ENCODE results near the gene CFLAR.

DNA sequence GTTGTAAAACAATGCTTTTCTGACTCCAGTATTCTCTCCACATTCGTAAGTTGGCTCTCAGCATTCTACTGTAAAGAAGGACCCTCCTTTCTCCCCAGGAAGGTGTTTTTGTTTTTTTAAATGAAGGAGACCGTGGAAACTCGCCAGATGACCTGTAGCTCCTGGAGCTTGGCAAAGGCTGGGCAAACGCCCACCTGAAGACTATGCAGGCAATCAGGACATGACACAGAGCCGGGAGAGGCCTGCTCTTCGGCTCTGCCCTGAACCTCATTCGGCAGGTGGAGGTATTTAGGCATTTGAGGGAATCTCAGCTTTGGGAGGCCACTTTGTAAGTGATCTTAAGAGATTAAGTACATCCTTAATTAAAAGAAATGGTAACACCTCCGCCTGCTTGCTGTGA is 84.4 kb downstream of the CFLAR start:
- TF ChIP-seq, protein P1, sequence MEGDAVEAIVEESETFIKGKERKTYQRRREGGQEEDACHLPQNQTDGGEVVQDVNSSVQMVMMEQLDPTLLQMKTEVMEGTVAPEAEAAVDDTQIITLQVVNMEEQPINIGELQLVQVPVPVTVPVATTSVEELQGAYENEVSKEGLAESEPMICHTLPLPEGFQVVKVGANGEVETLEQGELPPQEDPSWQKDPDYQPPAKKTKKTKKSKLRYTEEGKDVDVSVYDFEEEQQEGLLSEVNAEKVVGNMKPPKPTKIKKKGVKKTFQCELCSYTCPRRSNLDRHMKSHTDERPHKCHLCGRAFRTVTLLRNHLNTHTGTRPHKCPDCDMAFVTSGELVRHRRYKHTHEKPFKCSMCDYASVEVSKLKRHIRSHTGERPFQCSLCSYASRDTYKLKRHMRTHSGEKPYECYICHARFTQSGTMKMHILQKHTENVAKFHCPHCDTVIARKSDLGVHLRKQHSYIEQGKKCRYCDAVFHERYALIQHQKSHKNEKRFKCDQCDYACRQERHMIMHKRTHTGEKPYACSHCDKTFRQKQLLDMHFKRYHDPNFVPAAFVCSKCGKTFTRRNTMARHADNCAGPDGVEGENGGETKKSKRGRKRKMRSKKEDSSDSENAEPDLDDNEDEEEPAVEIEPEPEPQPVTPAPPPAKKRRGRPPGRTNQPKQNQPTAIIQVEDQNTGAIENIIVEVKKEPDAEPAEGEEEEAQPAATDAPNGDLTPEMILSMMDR (IDR thresholded peaks at IDR 0.05; ENCODE audit: low read length), result no peak
- TF ChIP-seq EZH2 (IDR thresholded peaks at IDR 0.05; ENCODE audit: borderline replicate concordance, low read length), result no peak

Data from OCI-LY1 (cell line).